Suprapubic skin (tissue), 4 donors: ENCODE measurements around the gene MLX. TPM values are rescaled to one million over a fixed set of nuclear protein-coding genes. Genes with fewer than 3 reads are reported as not detected.

Experiments
- DNase-seq, 2 donors: peaks; one replicate each; pipeline ENCODE4 v3.0.0-alpha.2; 2019; ENCODE audit warnings: low spot score in 2 of 2
- H3K27ac ChIP-seq: fragments of 200-600 bp; sonication (generic); one replicate; pipeline ENCODE4 v1.5.1; 2019
- H3K27me3 ChIP-seq: fragments of 200-600 bp; sonication (generic); one replicate; pipeline ENCODE4 v1.5.1; 2019
- H3K36me3 ChIP-seq: fragments of 200-600 bp; sonication (generic); one replicate; pipeline ENCODE4 v1.5.1; 2019
- H3K4me1 ChIP-seq: fragments of 200-600 bp; sonication (generic); one replicate; pipeline ENCODE4 v1.5.1; 2019
- H3K4me3 ChIP-seq: fragments of 200-600 bp; sonication (generic); one replicate; pipeline ENCODE4 v1.5.1; 2019; ENCODE audit warnings: mild to moderate bottlenecking
- H3K9me3 ChIP-seq: fragments of 200-600 bp; sonication (generic); one replicate; pipeline ENCODE4 v1.5.1; 2019
- EP300 ChIP-seq: sonication (generic); formaldehyde crosslinking; IDR thresholded peaks from one replicate; pipeline ENCODE4 v1.6.1; 2017; ENCODE audit warnings: antibody characterized with exemption
- POLR2A ChIP-seq, 2 donors: fragments of 450-650 bp; IDR thresholded peaks; one replicate each; pipeline ENCODE4 v1.6.1; 2017; ENCODE audit warnings: antibody characterized with exemption in 2 of 2, mild to moderate bottlenecking in 2 of 2, moderate library complexity in 2 of 2
- POLR2AphosphoS5 ChIP-seq, 3 donors: sonication (generic); formaldehyde crosslinking; IDR thresholded peaks; one replicate each; pipeline ENCODE4 v1.6.1; 2017; ENCODE audit warnings: antibody characterized with exemption in 3 of 3
- WGBS: methylation state at CpG from one replicate; pipeline ENCODE4 v1.1.5; 2018; 5-methylcytosine and 5-hydroxymethylcytosine counted together
- total RNA-seq, 4 donors: library from RNA; depleted of rRNA; stranded (reverse); fragments of >200 nt; gene quantifications; one replicate each; pipeline ENCODE4 v1.1.0, GENCODE V29; 2016
- TF ChIP-seq, protein P1 (sequence below), 2 donors: fragments of 200-600 bp in 1 of 2; fragments of 450-650 bp in 1 of 2; sonication (generic) in 1 of 2; IDR thresholded peaks; one replicate each; pipeline ENCODE4 v1.5.1; 2016 to 2019; ENCODE audit warnings: antibody characterized with exemption in 2 of 2, mild to moderate bottlenecking in 1 of 2, moderate library complexity in 1 of 2

Gene MLX
- total RNA-seq, 4 donors from 2014 or later = 34.7 to 62.5 (median 44.3) TPM

DNA sequence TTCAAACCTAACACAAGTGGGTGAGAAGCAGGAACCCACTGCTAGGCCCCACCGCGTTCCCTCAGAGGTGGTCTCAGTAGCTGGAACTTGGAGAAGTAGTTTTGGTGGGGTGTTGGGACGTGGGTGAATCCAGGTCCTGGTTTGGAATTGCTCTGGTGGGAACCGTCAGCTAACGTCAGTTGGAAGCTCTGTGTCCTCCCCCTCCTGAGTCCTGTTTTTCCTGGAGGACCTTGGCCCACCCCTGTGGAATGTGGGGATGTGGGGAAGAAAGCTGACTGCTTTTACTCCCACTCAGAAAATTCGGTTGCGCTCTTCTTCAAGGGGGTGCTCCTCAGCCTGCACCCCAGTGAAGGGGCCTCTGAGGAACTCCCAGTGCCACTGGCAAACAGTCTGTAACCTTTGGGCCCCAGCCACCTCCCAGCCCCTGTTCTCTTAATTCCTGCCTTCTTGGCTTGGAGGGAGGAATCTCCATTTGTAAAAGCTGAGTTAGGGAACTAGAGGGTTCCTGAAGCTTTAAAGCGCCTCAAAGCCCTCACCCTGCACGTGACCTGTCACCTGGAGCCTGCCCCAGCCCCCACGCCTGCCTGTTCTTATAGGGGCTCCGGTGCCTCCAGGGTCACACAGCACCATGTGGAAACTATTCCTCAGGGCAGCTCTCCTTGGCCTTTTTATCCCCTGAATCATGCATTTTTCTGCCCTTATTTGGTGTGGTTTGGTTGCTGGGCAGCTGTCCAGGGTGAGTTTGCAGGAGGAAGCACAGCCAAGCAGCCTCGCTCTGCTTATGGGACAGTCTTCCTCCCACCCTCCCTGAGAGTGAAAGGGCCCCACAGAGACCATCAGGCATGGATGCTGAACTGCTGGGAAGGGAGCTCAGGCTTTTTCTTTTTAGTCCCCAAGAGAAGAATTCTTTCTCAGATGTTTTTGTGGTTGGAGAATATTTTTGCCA is 47.1 kb upstream of the MLX start:
- TF ChIP-seq POLR2AphosphoS5 (IDR thresholded peaks at IDR 0.05) (peak in 2 of 3 donors; percentile 17 to 50), POLR2A (IDR thresholded peaks at IDR 0.05) (no peak)
- Histone ChIP-seq H3K36me3 (peaks cover 38% of the 10 kb centered on the region), H3K27me3 (no peaks in the 10 kb centered on the region), H3K4me3 (no peak overlapping the region), H3K27ac (peak overlapping the region; percentile 87), H3K4me1 (peaks cover 60% of the 10 kb centered on the region), H3K9me3 (no peaks in the 10 kb centered on the region)
- WGBS = 46% methylated on average over 12 of the region's 12 CpGs
- peak; percentile 93 to 94 for DNase-seq

DNA sequence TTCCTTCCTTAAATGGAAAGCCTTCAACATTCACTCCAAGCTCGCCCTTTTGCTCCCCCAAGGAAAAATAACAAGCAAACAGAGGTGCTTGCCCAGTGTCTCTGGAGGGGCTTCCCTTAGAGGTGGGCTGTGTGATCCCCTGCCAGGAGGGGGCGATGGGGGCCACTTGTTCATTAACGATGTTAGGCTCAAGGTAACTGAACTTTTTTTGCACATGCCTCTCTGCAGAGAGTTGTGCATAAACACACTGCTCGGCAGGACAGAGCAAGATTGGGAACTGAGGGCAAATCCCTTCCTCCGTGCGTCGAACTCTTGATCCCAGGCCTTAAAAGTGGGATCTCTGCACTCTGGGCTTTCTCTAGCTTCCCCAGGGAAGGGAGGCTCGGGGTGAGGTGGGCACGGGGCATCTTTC is 46.4 kb upstream of the MLX start:
- H3K9me3 ChIP-seq = no peaks in the 10 kb centered on the region
- H3K36me3 ChIP-seq = peaks cover 30% of the 10 kb centered on the region
- no peaks in the 10 kb centered on the region for H3K27me3 ChIP-seq
- WGBS = 44% methylated on average over 9 of the region's 9 CpGs
- no peak for DNase-seq
- H3K4me1 ChIP-seq = peaks cover 63% of the 10 kb centered on the region
- no peak for TF ChIP-seq POLR2A (IDR thresholded peaks at IDR 0.05)
- no peak for TF ChIP-seq EP300
- TF ChIP-seq, protein P1, sequence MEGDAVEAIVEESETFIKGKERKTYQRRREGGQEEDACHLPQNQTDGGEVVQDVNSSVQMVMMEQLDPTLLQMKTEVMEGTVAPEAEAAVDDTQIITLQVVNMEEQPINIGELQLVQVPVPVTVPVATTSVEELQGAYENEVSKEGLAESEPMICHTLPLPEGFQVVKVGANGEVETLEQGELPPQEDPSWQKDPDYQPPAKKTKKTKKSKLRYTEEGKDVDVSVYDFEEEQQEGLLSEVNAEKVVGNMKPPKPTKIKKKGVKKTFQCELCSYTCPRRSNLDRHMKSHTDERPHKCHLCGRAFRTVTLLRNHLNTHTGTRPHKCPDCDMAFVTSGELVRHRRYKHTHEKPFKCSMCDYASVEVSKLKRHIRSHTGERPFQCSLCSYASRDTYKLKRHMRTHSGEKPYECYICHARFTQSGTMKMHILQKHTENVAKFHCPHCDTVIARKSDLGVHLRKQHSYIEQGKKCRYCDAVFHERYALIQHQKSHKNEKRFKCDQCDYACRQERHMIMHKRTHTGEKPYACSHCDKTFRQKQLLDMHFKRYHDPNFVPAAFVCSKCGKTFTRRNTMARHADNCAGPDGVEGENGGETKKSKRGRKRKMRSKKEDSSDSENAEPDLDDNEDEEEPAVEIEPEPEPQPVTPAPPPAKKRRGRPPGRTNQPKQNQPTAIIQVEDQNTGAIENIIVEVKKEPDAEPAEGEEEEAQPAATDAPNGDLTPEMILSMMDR (IDR thresholded peaks at IDR 0.05) = no peak
- no peak for TF ChIP-seq POLR2AphosphoS5 (IDR thresholded peaks at IDR 0.05)
- H3K4me3 ChIP-seq = no peak overlapping the region
- peak overlapping the region; percentile 87 for H3K27ac ChIP-seq

DNA sequence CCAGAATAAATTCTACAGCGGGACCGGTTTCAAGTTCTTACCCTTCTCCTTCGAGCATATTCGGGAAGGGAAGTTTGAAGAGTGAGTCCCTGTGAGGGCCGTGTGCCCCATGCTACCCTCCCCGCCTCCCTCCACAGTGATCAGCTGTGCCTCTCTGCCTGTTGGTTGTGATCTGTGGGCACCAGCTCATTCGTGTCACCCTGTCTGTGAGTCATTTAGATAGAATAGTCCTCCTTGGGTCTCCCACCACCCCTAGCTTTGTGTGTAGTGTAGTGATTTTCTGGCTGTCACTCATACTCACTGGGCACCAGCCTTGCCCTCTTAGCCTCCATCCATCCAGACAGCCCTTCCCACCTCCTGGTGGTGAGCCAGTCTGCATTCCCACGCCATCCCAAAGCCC is 45.9 kb upstream of the MLX start:
- no peaks in the 10 kb centered on the region for H3K9me3 ChIP-seq
- peaks cover 29% of the 10 kb centered on the region for H3K36me3 ChIP-seq
- TF ChIP-seq POLR2AphosphoS5 (IDR thresholded peaks at IDR 0.05) = no peak
- TF ChIP-seq, protein P1 (IDR thresholded peaks at IDR 0.05) = no peak
- no peak for TF ChIP-seq EP300
- no peak for TF ChIP-seq POLR2A (IDR thresholded peaks at IDR 0.05)
- H3K27ac ChIP-seq = peak overlapping the region; percentile 87
- no peaks in the 10 kb centered on the region for H3K27me3 ChIP-seq
- peaks cover 68% of the 10 kb centered on the region for H3K4me1 ChIP-seq
- DNase-seq = no peak
- H3K4me3 ChIP-seq = no peak overlapping the region
- 57% methylated on average over 8 of the region's 8 CpGs for whole genome bisulfite sequencing

DNA sequence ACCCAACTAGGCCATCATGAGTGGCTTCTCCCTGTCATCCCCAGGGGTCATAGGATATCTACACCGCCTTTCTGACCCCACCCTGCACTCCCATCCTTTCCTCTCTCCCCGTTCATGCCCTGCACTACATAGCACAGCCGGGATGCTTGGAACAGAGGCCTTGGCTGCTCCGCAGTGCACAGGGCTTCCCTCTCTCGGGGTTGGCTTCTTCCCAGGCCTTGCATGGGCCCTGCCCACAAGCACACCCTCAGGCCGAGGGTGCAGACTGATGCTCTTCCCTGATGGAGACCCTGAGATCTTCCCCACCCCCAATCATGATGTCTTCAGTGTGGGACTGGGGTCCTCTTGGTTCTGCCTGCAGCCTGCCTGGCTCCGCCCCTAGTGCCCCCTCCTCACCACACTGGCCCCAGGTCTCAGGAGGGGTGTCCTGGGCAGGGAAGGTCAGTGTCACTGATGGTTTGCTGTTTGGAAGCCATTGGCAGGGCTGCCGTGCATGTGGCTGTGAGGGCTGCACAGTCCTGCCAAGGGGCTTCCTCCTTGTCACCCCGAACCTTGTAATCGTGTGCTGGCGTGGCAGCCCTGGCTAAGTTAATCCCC is 45.1 kb upstream of the MLX start:
- peaks cover 72% of the 10 kb centered on the region for H3K4me1 ChIP-seq
- DNase-seq = no peak

DNA sequence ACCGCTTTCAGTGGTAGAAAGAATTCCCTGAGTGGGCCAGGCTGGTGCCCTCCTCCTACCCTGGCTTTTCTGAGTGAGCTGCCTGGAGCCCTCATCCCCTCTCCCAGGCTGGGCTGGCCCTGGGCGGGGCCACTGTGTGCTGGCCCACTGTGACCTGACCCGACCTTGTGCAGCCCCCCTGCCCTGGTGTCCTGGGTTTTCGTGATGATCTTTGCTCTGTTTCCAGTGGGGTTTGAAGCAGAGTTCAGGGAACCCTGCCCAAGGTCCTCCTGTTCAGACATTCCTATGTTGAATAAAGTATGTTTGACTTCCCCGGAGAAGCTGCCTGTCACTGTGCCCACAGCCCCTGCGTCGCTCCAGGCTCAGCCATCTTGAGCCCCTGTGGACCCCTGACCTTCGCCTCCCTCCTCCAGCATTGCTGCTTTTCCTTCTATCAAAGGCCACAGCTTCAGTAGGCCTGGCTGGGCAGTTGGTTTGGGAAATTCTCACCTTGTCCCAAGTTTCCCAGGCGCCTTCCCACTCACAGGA is 44.6 kb upstream of the MLX start:
- Histone ChIP-seq H3K27ac (peak overlapping the region; percentile 87), H3K9me3 (no peaks in the 10 kb centered on the region), H3K4me1 (peaks cover 71% of the 10 kb centered on the region), H3K36me3 (peaks cover 22% of the 10 kb centered on the region), H3K27me3 (no peaks in the 10 kb centered on the region), H3K4me3 (no peak overlapping the region)
- DNase-seq = no peak
- WGBS = 76% methylated on average over 6 of the region's 9 CpGs
- no peak for TF ChIP-seq EP300
- TF ChIP-seq, protein P1 (IDR thresholded peaks at IDR 0.05) = no peak
- TF ChIP-seq POLR2AphosphoS5 (IDR thresholded peaks at IDR 0.05) = no peak
- no peak for TF ChIP-seq POLR2A (IDR thresholded peaks at IDR 0.05)

More for the DNA sequence above, 45.1 kb upstream of the MLX start:
- Histone ChIP-seq H3K27ac (peak overlapping the region; percentile 87), H3K9me3 (no peaks in the 10 kb centered on the region), H3K36me3 (peaks cover 24% of the 10 kb centered on the region), H3K4me3 (no peak overlapping the region), H3K27me3 (no peaks in the 10 kb centered on the region)
- no peak for TF ChIP-seq POLR2AphosphoS5 (IDR thresholded peaks at IDR 0.05)
- TF ChIP-seq EP300 = no peak
- TF ChIP-seq, protein P1 (IDR thresholded peaks at IDR 0.05) = no peak
- 65% methylated on average over 7 of the region's 11 CpGs for WGBS
